SK-N-DZ (cell line): Measurements from ENCODE around the gene UNC79. TPM values are rescaled to one million over a fixed set of nuclear protein-coding genes. Genes with fewer than 3 reads are reported as not detected.
"Not testable (repeated sequence)": the region's sequence is repeated elsewhere in the genome, so short reads cannot be mapped to it uniquely, and the experiment has no call there.

Experiments
- DNase-seq: peaks from one replicate; pipeline ENCODE4 v3.0.0-alpha.2; 2015; ENCODE audit warnings: low spot score
- polyA plus RNA-seq, 2 experiments: library from polyadenylated mRNA; depleted of rRNA; stranded (reverse); fragments of >200 nt; gene quantifications; 2 replicates each; pipeline ENCODE4 v1.2.3, GENCODE V29; 2014

Gene UNC79
- polyA plus RNA-seq (2014; cell fraction: cytosol; rRNA removed): 2.8 and 3.1 TPM in 2 replicates
- 4.5 and 6.0 TPM in 2 replicates for polyA plus RNA-seq (2014; cell fraction: nucleus; rRNA removed)

DNA sequence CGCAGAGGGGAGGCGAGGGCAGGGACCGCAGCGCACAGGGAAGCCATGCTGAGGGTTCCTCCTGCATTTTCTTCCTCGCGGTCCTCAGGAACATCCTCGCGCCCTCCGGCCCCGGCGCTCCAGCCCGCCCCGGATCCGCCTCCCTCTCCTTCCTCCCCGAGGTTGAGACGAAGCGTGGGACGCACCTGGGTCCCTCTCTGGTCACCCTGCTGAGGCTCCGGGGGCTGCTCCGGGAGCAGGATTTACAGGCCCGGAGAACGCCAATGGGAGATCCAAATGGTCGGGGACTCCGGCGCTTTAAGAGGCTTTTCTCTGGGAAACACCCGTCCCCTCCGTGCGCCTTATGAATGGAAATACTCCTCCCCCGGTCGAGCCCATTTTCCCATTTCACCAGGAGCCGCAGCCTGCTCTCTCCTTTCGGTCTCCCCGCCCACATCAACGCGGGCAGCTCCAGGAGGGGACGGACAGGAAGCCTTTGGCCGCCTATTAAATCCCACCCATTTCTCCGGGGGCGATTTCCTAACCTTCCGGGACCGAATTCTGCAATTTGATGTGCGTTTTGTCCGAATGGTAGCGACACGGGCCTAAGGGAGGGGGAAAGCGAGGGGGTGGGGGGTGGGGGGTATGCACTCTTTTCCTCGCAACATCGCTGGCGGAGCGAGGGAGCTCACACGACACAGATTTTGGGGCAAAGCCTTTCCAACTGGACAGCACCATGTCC, at the start of gene UNC79:
Gene UNC79, plus strand, starts transcription at position 625 of the 721 bp plus-strand sequence. Its CDS starts 91 bp downstream, at position 716.
- peak; percentile 77 for DNase-seq

GRCh38 chr14:93381644-93382043, 49.1 kb upstream of the UNC79 start:
- DNase-seq: no peak

DNA sequence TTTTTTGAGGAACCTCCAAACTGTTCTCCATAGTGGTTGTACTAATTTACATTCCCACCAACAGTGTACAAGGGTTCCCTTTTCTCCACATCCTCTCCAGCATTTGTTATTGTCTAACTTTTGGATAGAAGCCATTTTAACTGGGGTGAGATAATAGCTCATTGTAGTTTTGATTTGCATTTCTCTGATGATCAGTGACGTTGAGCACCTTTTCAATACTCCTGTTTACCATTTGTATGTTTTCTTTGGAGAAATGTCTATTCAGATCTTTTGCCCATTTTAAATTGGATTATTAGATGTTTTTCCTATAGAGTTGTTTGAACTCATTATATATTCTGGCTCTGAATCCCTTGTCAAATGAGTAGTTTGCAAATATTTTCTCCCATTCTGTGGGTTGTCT, 46.5 kb upstream of the UNC79 start:
- not testable (repeated sequence) for DNase-seq

GRCh38 chr14:93395231-93395630, 35.5 kb upstream of the UNC79 start:
- no peak for DNase-seq

GRCh38 chr14:93396456-93396855, 34.3 kb upstream of the UNC79 start:
- DNase-seq: no peak

GRCh38 chr14:93398491-93398890, 32.2 kb upstream of the UNC79 start:
- no peak for DNase-seq

- no peak for DNase-seq
These were observed 27.8 kb upstream of the UNC79 start for GRCh38 chr14:93402951-93403350.

GRCh38 chr14:93410021-93410420, 20.7 kb upstream of the UNC79 start:
- DNase-seq: no peak

- DNase-seq: no peak
These were observed 19.8 kb upstream of the UNC79 start for GRCh38 chr14:93410893-93411292.

- DNase-seq: not testable (repeated sequence)
These were observed 5.6 kb upstream of the UNC79 start for GRCh38 chr14:93425136-93425535.

- no peak for DNase-seq
These were observed 4.0 kb upstream of the UNC79 start for GRCh38 chr14:93426750-93427149.

DNA sequence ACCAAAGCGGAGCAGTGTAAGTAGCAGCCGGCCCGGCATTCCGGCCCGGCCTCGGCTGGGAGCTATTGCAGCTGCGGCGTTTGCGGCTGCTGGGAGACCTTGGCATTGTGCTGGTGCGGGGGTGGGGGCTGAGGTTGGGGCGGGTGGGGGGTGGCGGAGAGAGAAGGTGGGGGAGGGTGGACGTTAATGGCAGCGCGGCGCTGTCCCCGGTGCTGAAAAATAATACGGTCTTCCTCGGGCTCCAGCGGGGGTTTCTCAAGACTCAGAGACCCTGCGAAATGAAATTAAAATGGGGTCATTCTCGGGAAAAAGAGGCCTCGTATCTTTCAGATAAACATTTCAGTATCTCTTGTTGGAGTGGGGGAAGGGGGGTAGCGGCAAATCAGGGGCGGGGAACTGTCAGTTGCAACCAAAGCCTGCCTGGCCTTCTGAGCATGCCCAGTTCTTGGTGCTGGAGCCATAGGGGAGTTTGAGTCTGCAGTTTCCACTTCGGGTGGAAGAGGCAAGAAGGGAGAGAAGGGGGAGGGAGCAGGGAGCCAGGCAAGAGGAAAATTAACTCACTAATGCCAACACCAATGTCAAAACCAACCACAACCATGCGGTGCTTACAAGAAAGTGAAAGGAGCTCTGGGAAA, 414 bp downstream of the UNC79 start:
- peak; percentile 78 for DNase-seq

DNA sequence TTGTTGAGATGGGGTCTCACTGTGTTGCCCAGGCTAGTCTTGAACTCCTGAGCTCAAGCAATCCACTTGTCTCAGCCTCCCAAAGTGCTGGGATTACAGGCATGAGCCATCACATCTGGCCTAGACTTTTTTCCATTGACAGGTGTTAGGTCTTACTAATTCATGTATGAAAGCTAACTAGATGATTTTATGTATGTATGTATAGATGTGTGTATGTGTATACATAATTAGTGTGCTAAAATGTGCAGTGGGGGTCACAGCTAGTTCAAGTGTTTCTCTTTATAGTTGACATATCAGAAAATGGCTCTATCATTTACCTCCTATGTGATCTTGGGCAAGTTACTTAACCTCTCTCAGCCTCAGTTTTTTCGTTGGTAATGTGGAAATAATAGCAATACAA, 23.5 kb downstream of the UNC79 start:
- DNase-seq: no peak

GRCh38 chr14:93456356-93456755, 25.6 kb downstream of the UNC79 start:
- DNase-seq: no peak

DNA sequence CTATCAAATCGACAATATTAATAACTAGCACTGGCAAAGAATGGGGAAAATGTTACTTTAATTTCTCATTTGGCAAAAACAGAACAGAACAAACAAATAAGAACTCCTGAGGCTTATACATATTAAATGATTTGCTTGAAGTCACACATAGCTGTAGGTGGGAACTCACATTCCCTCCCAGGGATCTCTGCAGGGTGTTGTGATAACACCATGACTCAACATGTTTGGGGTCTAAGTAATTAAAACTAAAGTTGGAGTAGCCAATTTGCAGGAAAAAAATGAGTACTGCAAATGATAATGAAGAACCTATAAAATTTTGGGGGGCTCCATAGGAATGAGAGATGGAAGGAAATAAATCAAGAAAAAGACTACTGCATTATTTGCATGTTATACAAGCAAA, 27.5 kb downstream of the UNC79 start:
- no peak for DNase-seq

DNA sequence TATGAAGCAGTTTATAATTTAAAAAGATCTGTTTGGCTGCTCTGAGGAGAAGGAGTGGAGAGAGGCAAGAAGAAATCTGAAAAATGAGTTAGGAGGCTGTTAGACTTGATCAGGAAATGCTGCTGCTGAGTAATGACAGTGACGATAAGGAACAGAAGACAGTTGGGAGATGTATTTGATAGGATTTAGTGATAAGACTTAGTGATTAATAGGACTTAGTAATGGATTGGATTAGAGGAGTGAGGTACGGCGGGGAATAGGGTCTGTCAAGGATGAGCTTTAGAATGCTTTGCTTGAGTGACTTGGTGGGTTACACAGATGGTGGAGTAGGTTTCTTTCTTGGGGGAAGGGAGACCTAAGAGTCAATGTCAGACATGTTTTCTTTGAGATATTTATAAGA, 31.7 kb downstream of the UNC79 start:
- peak; percentile 78 for DNase-seq

GRCh38 chr14:93464271-93464670, 33.5 kb downstream of the UNC79 start:
- DNase-seq: peak; percentile 94

DNA sequence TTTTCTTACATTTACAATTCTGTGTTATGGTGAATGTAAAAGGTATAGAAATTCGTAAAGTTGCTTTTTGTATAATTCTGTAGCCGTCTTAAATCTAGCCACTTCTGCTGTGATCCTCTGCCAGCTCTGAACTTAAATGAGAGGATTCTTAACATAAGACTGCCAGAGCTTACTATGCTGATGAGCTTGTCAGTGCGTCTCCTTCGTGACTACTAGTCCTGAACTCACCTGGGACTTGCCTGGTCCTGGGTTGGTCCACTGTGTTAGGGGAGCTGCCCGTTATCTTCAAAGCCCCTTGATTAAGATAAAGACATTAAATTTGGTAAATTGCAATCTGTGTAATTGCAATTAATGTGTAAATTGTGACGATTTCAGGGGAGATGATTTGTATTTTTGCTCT, 44.7 kb downstream of the UNC79 start:
- no peak for DNase-seq

DNA sequence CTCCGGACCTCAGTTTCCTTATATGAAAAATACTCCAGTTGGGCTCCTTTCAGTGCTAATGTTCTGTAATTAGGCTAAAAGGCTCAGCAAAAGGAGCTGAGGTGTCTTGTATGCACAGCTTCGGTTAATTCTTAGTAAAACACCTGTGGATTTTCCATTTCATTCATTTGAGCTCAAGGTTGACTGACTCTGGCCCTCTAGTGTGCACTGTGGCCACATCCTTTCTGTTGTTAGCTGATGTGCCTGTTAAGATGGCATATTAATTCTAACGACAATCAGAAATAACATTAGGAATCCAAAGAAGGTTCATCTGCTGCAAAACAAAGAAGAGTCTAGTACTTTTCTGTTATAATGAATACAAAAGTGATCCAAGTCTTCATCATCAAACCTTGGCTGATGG, 45.6 kb downstream of the UNC79 start:
- no peak for DNase-seq

GRCh38 chr14:93479074-93479473, 48.3 kb downstream of the UNC79 start:
- DNase-seq: not testable (repeated sequence)

GRCh38 chr14:93480867-93481266, 50.1 kb downstream of the UNC79 start:
- no peak for DNase-seq

DNA sequence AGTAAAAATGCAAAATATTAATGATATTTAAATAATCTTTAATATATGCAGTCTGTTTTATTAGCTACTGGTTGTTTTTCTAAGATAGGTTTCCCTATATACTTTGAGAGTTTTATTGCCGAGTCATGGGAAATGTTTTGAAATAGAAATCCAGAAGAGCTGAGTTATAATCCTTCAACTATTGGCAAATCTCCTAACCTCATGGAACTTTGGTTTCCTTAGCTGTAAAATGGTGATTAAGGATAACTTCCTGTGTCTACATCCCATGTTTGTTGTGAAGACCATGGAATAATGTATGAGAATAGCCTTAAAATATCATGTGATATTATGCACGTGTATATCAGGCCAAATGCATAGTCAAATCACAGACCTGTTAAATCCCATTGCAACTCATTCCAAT, 51.0 kb downstream of the UNC79 start:
- no peak for DNase-seq

DNA sequence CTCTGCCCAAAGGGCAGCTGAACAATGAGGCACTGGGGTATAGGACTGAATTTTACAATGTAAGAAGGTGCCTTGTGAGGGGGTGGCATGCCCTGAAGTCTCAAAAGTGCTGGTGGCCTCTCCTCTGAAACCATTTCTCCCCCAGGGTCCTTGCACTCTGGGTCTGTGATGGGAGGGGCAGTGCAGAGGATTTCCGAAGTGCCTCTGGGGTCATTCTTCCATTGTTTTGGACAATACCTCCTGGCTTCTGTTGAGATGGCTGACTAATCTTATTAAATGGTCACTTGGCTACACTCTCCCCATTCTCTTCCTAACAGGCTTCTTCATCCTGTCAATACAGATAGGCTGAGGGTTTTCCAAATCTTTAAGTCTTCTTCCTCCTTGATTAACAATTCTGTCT, 59.3 kb downstream of the UNC79 start:
- DNase-seq: no peak
